ENCODE results near the gene B3GNT9.

- TF ChIP-seq, protein P1, sequence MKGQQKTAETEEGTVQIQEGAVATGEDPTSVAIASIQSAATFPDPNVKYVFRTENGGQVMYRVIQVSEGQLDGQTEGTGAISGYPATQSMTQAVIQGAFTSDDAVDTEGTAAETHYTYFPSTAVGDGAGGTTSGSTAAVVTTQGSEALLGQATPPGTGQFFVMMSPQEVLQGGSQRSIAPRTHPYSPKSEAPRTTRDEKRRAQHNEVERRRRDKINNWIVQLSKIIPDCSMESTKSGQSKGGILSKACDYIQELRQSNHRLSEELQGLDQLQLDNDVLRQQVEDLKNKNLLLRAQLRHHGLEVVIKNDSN (IDR thresholded peaks at IDR 0.05; ENCODE audit: borderline replicate concordance, low read depth) = no peak
- TF ChIP-seq TAF1 (IDR thresholded peaks at IDR 0.05; ENCODE audit: borderline replicate concordance, low read depth, low read length) (no peak), RFX5 (IDR thresholded peaks at IDR 0.05; ENCODE audit: low read length) (no peak), EZH2phosphoT487 (IDR thresholded peaks at IDR 0.05; ENCODE audit: borderline replicate concordance, low read depth) (no peak)
- TF ChIP-seq, protein P2, sequence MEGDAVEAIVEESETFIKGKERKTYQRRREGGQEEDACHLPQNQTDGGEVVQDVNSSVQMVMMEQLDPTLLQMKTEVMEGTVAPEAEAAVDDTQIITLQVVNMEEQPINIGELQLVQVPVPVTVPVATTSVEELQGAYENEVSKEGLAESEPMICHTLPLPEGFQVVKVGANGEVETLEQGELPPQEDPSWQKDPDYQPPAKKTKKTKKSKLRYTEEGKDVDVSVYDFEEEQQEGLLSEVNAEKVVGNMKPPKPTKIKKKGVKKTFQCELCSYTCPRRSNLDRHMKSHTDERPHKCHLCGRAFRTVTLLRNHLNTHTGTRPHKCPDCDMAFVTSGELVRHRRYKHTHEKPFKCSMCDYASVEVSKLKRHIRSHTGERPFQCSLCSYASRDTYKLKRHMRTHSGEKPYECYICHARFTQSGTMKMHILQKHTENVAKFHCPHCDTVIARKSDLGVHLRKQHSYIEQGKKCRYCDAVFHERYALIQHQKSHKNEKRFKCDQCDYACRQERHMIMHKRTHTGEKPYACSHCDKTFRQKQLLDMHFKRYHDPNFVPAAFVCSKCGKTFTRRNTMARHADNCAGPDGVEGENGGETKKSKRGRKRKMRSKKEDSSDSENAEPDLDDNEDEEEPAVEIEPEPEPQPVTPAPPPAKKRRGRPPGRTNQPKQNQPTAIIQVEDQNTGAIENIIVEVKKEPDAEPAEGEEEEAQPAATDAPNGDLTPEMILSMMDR (IDR thresholded peaks at IDR 0.05) = no peak
Measured at GRCh38 chr16:67147437-67148140, 3.2 kb downstream of the B3GNT9 start.

Measured in SK-N-SH (cell line).